Right lobe of liver (tissue), 4 donors: ENCODE data around the gene SVEP1.

Source experiments
- CTCF ChIP-seq, 4 donors: fragments of 200-600 bp in 3 of 4; fragments of 450-650 bp in 1 of 4; IDR thresholded peaks; one replicate each; pipeline versions ENCODE4 v1.5.1 to v1.8.0; 2016 to 2022; ENCODE audit warnings: antibody characterized with exemption in 4 of 4, mild to moderate bottlenecking in 2 of 4
- POLR2A ChIP-seq: fragments of 450-650 bp; IDR thresholded peaks from one replicate; pipeline ENCODE4 v1.6.1; 2017; ENCODE audit warnings: antibody characterized with exemption, mild to moderate bottlenecking
- donor health status: DM: no; HTN: no; CAD: no.
- donor health status: DM: no; HTN: no; CAD: no.
- donor health status: DM: no; HTN: yes; CAD: no.

DNA sequence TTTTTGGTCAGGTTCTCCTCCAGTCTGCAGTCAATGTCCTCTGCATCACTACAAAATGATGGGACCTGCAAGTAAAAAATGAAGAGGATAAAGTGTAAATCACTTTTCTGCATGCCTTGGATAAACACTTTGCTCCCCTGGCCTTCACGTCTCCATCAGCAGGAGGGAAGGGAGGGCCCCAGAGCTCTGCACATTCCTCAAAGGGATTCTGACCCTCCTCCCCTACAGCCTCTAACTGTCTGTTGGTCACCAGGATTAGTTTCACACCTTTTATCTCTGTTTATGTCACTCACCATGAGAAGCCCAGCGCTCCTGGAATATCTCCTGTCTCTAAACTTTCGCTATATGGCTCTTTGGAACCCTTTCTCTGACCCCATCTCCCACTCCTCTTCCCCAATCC lies 103.3 kb downstream of the SVEP1 start:
- no peak for TF ChIP-seq CTCF (IDR thresholded peaks at IDR 0.05)
- TF ChIP-seq POLR2A: no peak
